Endothelial cell of umbilical vein (primary cell): ENCODE measurements around the gene ABLIM2. TPM values are rescaled to one million over a fixed set of nuclear protein-coding genes. Genes with fewer than 3 reads are reported as not detected.

Source experiments
- BruUV-seq: library from RNA; stranded (reverse); fragments of 400-500 nt; replicated peaks from 2 replicates; lab custom pipeline; 2021; lab: Mats Ljungman, UMichigan
- CTCF ChIA-PET: fragments of 300-600, 350-600 bp; sonication (Branson Sonifier 250); formaldehyde crosslinking; loops from one replicate; lab custom pipeline; 2021; ENCODE audit warnings: antibody characterized with exemption, inconsistent platforms; lab: Charles Lee
- POLR2A ChIA-PET: fragments of 300-600, 350-600 bp; sonication (Branson Sonifier 250); formaldehyde crosslinking; loops from one replicate; lab custom pipeline; 2021; ENCODE audit warnings: antibody characterized with exemption, inconsistent platforms; lab: Charles Lee
- DNase-seq: peaks from one replicate; pipeline ENCODE4 v3.0.0-alpha.2; 2011; ENCODE audit warnings: low read depth, low spot score
- FAIRE-seq: peaks from 2 replicates; lab custom pipeline; 2011; peaks lifted over from hg19 to GRCh38; lab: Jason Lieb, UNC
- H2AFZ ChIP-seq: 2 replicates; pipeline ENCODE4 v1.6.0; 2012; ENCODE audit warnings: low read depth, low read length, control low read depth, inconsistent platforms
- H3K27ac ChIP-seq: 2 replicates; pipeline ENCODE4 v1.5.1; 2011; ENCODE audit warnings: low read depth, mild to moderate bottlenecking, control low read depth, low read length, moderate library complexity; ENCODE audit not compliant: insufficient read depth
- H3K27me3 ChIP-seq, 2 experiments: 2 replicates each; pipeline versions ENCODE4 v1.6.0 to v1.6.1; 2011; ENCODE audit warnings: low read length in 2 of 2, mixed read lengths in 1 of 2; ENCODE audit not compliant: control insufficient read depth in 2 of 2, insufficient read depth in 2 of 2
- H3K36me3 ChIP-seq, 2 experiments: 2 replicates in 1 of 2; 3 replicates in 1 of 2; pipeline ENCODE4 v1.5.1; 2011; ENCODE audit warnings: low read length in 2 of 2, mild to moderate bottlenecking in 1 of 2, moderate library complexity in 1 of 2; ENCODE audit not compliant: control insufficient read depth in 2 of 2, insufficient read depth in 2 of 2; ENCODE audit errors: extremely low read depth in 1 of 2
- H3K4me1 ChIP-seq: 3 replicates; pipeline ENCODE4 v1.5.1; 2011; ENCODE audit warnings: mild to moderate bottlenecking, low read length; ENCODE audit not compliant: control insufficient read depth, insufficient read depth; ENCODE audit errors: extremely low read depth
- H3K4me2 ChIP-seq: 2 replicates; pipeline ENCODE4 v1.6.1; 2011; ENCODE audit warnings: low read length, control low read depth, mixed read lengths; ENCODE audit not compliant: insufficient read depth
- H3K4me3 ChIP-seq, 3 experiments: fragments of 200-600 bp in 1 of 3; sonication (generic), shearing (Covaris generic) in 1 of 3; replicated peaks in 1 of 3; 2 replicates each; pipeline ENCODE4 v1.5.1; 2011 to 2016; ENCODE audit warnings: control low read depth in 3 of 3, low read length in 3 of 3, mild to moderate bottlenecking in 2 of 3, inconsistent platforms in 1 of 3, low read depth in 1 of 3, moderate library complexity in 1 of 3; ENCODE audit not compliant: insufficient read depth in 1 of 3
- H3K79me2 ChIP-seq: 2 replicates; pipeline ENCODE4 v1.6.0; 2012; ENCODE audit warnings: low read length, inconsistent platforms; ENCODE audit not compliant: control insufficient read depth, insufficient read depth
- H3K9ac ChIP-seq: replicated peaks from 2 replicates; pipeline ENCODE3; 2011; ENCODE audit warnings: low read length, control low read depth; ENCODE audit not compliant: insufficient read depth; ENCODE audit errors: extremely low read depth
- H3K9me1 ChIP-seq: replicated peaks from 3 replicates; pipeline ENCODE4 v1.6.0; 2011; ENCODE audit warnings: mild to moderate bottlenecking, low read length; ENCODE audit not compliant: control insufficient read depth, insufficient read depth; ENCODE audit errors: extremely low read depth
- H3K9me3 ChIP-seq: replicated peaks from 2 replicates; pipeline ENCODE4 v1.5.1; 2012; ENCODE audit warnings: low read length, inconsistent platforms; ENCODE audit not compliant: control insufficient read depth, insufficient read depth
- H4K20me1 ChIP-seq: replicated peaks from 2 replicates; pipeline ENCODE3; 2011; ENCODE audit warnings: mild to moderate bottlenecking, low read length; ENCODE audit not compliant: control insufficient read depth, insufficient read depth; ENCODE audit errors: extremely low read depth
- EZH2 ChIP-seq: IDR thresholded peaks from 2 replicates; pipeline ENCODE4 v1.6.1; 2012; ENCODE audit warnings: borderline replicate concordance, low read depth, mild to moderate bottlenecking, moderate library complexity, low read length, inconsistent platforms; ENCODE audit not compliant: severe bottlenecking
- FOS ChIP-seq: IDR thresholded peaks from 2 replicates; pipeline ENCODE4 v1.6.1; 2011; ENCODE audit warnings: mild to moderate bottlenecking, low read length, moderate library complexity, borderline replicate concordance; ENCODE audit not compliant: insufficient read depth
- GATA2 ChIP-seq: IDR thresholded peaks from 2 replicates; pipeline ENCODE4 v1.7.0; 2011; ENCODE audit warnings: low read depth, mild to moderate bottlenecking, moderate library complexity, mixed read lengths, low read length; ENCODE audit not compliant: insufficient read length, insufficient read depth
- JUN ChIP-seq: IDR thresholded peaks from 2 replicates; pipeline ENCODE4 v1.6.1; 2011; ENCODE audit warnings: borderline replicate concordance, low read depth; ENCODE audit not compliant: insufficient read length, insufficient read depth
- MAX ChIP-seq: IDR thresholded peaks from 2 replicates; pipeline ENCODE4 v1.6.1; 2011; ENCODE audit not compliant: insufficient read depth, insufficient read length
- MYC ChIP-seq: IDR thresholded peaks from one replicate; pipeline ENCODE4 v1.6.1; 2011; ENCODE audit warnings: mild to moderate bottlenecking, low read depth, low read length
- POLR2A ChIP-seq: IDR thresholded peaks from 2 replicates; pipeline ENCODE4 v1.6.1; 2012; ENCODE audit warnings: low read depth, mild to moderate bottlenecking, control low read depth, low read length
- POLR2AphosphoS5 ChIP-seq: IDR thresholded peaks from 2 replicates; pipeline ENCODE4 v1.6.1; 2012; ENCODE audit warnings: low read depth, mild to moderate bottlenecking, control low read depth, low read length, moderate library complexity; ENCODE audit not compliant: insufficient read depth
- dilution Hi-C: fragments of 300-500 bp; cut with MboI; formaldehyde crosslinking; loops from one replicate; pipeline ENCODE4 v1.15.0; 2019; ENCODE audit warnings: low sequenced_read_pairs; ENCODE audit not compliant: extremely low pct_ligation_motif_present
- intact Hi-C: fragments of 100-400 bp; cut with micrococcal nuclease; formaldehyde crosslinking; loops from one replicate; pipeline ENCODE4 v1.10.0; 2022
- polyA plus RNA-seq, 4 experiments: library from polyadenylated mRNA; depleted of rRNA in 3 of 4; stranded (reverse) in 3 of 4; unstranded in 1 of 4; fragments of >200 nt; gene quantifications; 2 replicates each; pipeline versions ENCODE4 v1.2.1 to v1.2.3, GENCODE V29; 2011 to 2012; ENCODE audit warnings: missing spikeins in 1 of 4
- total RNA-seq: library from RNA; stranded (reverse); gene quantifications from 2 replicates; pipeline ENCODE4 v1.2.3, GENCODE V29; 2021
- TF ChIP-seq, protein P1 (sequence below), 2 donors: IDR thresholded peaks; 1 replicate in 1 of 2; 2 replicates in 1 of 2; pipeline ENCODE4 v1.5.1; 2011; ENCODE audit warnings: low read length in 2 of 2, mild to moderate bottlenecking in 2 of 2, moderate library complexity in 2 of 2, control low read depth in 1 of 2, inconsistent platforms in 1 of 2, low read depth in 1 of 2; ENCODE audit not compliant: insufficient read depth in 1 of 2; ENCODE audit errors: extremely low read depth in 1 of 2

Gene ABLIM2
- total and polyA plus RNA-seq, 2 donors (not counting 3 experiments of a cell fraction or from before 2014, with no cell fraction given): 0.28 to 0.66 TPM

DNA sequence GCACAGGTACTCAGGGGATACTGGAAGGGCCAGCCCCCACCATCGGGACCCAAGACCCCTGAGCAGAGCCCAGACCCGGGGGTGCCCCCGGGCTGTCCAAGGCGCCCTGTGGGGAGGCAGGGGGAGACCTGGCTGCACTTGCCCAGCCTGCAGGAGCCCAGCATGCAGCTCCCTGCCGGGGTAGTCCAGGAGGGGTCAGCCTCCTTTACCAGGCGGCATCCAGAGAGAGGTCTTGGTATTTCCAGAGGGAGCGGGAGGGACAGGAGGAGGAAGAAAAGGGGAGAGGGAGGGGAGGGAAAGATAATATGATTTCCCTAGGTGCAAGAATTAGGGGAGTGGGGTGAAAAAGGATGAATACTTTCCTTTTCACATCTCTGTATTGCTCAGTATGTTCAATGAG lies 97.5 kb downstream of the ABLIM2 start:
- TF ChIP-seq MYC (no peak), FOS (no peak), POLR2A (no peak), POLR2AphosphoS5 (no peak), GATA2 (no peak), EZH2 (no peak), MAX (no peak), JUN (no peak)
- TF ChIP-seq, protein P1, sequence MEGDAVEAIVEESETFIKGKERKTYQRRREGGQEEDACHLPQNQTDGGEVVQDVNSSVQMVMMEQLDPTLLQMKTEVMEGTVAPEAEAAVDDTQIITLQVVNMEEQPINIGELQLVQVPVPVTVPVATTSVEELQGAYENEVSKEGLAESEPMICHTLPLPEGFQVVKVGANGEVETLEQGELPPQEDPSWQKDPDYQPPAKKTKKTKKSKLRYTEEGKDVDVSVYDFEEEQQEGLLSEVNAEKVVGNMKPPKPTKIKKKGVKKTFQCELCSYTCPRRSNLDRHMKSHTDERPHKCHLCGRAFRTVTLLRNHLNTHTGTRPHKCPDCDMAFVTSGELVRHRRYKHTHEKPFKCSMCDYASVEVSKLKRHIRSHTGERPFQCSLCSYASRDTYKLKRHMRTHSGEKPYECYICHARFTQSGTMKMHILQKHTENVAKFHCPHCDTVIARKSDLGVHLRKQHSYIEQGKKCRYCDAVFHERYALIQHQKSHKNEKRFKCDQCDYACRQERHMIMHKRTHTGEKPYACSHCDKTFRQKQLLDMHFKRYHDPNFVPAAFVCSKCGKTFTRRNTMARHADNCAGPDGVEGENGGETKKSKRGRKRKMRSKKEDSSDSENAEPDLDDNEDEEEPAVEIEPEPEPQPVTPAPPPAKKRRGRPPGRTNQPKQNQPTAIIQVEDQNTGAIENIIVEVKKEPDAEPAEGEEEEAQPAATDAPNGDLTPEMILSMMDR (IDR thresholded peaks at IDR 0.05; ENCODE audit: extremely low read depth in 1 of 2, insufficient read depth in 1 of 2, low read depth in 1 of 2, low read length in 2 of 2): no peak
- H3K9me3 ChIP-seq: no peaks in the 10 kb centered on the region
- H3K79me2 ChIP-seq: no peaks in the 10 kb centered on the region
- no peak overlapping the region for H2AFZ ChIP-seq
- intact Hi-C loops (no loop called here), dilution Hi-C loops (no loop called here)
- POLR2A ChIA-PET: no interaction called here
- no peaks in the 10 kb centered on the region for H3K4me1 ChIP-seq
- CTCF ChIA-PET: no interaction called here
- no peak overlapping the region for H3K4me2 ChIP-seq
- H3K9ac ChIP-seq: no peak overlapping the region
- BruUV-seq: no TSS peak
- no peak for FAIRE-seq
- no peaks in the 10 kb centered on the region for H3K36me3 ChIP-seq
- H4K20me1 ChIP-seq: no peaks in the 10 kb centered on the region
- H3K4me3 ChIP-seq: no peak overlapping the region
- no peak overlapping the region for H3K27ac ChIP-seq
- no peak for DNase-seq
- H3K27me3 ChIP-seq: no peaks in the 10 kb centered on the region
- no peaks in the 10 kb centered on the region for H3K9me1 ChIP-seq
